HCT116 (cell line): Measurements from ENCODE around the gene PDLIM5. TPM values are rescaled to one million over a fixed set of nuclear protein-coding genes. Genes with fewer than 3 reads are reported as not detected.
A peak's percentile ranks its signal among the peaks of the same experiment; 100 is the strongest.

Source experiments
- ATAC-seq: fragments of 200-7000 bp; cut with Tn5 transposase; 2 replicates; pipeline ENCODE4 v1.9.1; 2020; ENCODE audit warnings: mild to moderate bottlenecking, moderate library complexity
- BruUV-seq: library from RNA; stranded (reverse); fragments of 400-500 nt; replicated peaks from 2 replicates; lab custom pipeline; 2021; lab: Mats Ljungman, UMichigan
- CTCF ChIA-PET: fragments of 300-600 bp; sonication (Branson Sonifier 250); formaldehyde crosslinking; loops from one replicate; lab custom pipeline; 2021; ENCODE audit warnings: antibody characterized with exemption; lab: Charles Lee
- POLR2A ChIA-PET: fragments of 300-600, 350-600 bp; sonication (Branson Sonifier 250); formaldehyde crosslinking; loops from one replicate; lab custom pipeline; 2021; ENCODE audit warnings: antibody characterized with exemption; lab: Charles Lee
- RAD21 ChIA-PET, 2 experiments: fragments of 300-600 bp; sonication (Branson Sonifier 250); formaldehyde crosslinking; loops; one replicate each; lab custom pipeline; 2023; ENCODE audit warnings: low total read pairs in 2 of 2; ENCODE audit not compliant: uncharacterized antibody in 2 of 2, unreplicated experiment in 2 of 2, low non-redundant PET in 1 of 2; lab: Charles Lee
- DNase-seq: peaks from one replicate; pipeline ENCODE4 v3.0.0-alpha.2; 2010; ENCODE audit warnings: low read depth, low spot score
- H2AFZ ChIP-seq: fragments of 200-600 bp; shearing (Covaris generic), sonication (generic); 2 replicates; pipeline ENCODE4 v1.6.1; 2017; ENCODE audit warnings: low read depth, mixed run types, mixed read lengths, antibody characterized with exemption, low read length; ENCODE audit not compliant: poor library complexity, severe bottlenecking
- H3K27ac ChIP-seq: 2 replicates; pipeline ENCODE4 v1.5.1; 2012; ENCODE audit warnings: low read depth, low read length
- H3K27me3 ChIP-seq: fragments of 200-600 bp; sonication (generic); 2 replicates; pipeline ENCODE4 v1.6.1; 2016; ENCODE audit warnings: mixed run types, low read length, mixed read lengths; ENCODE audit not compliant: insufficient read depth
- H3K36me3 ChIP-seq, 2 experiments: fragments of 200-500 bp in 1 of 2; fragments of 200-600 bp in 1 of 2; sonication (Bioruptor generic) in 1 of 2; sonication (generic) in 1 of 2; 2 replicates each; pipeline versions ENCODE4 v1.5.1 to v1.6.1; 2014 to 2016; ENCODE audit warnings: low read length in 2 of 2, inconsistent platforms in 1 of 2, mixed read lengths in 1 of 2, mixed run types in 1 of 2; ENCODE audit not compliant: insufficient read depth in 2 of 2, control insufficient read depth in 1 of 2
- H3K4me1 ChIP-seq, 2 experiments: fragments of 200-600 bp in 1 of 2; sonication (generic) in 1 of 2; 2 replicates each; pipeline versions ENCODE4 v1.5.1 to v1.6.1; 2012 to 2017; ENCODE audit warnings: low read length in 2 of 2, inconsistent platforms in 1 of 2, mild to moderate bottlenecking in 1 of 2, mixed read lengths in 1 of 2, mixed run types in 1 of 2, moderate library complexity in 1 of 2; ENCODE audit not compliant: insufficient read depth in 2 of 2, control insufficient read depth in 1 of 2
- H3K4me2 ChIP-seq: fragments of 200-600 bp; sonication (generic); 2 replicates; pipeline ENCODE4 v1.6.1; 2017; ENCODE audit warnings: mixed run types, low read length, mixed read lengths
- H3K4me3 ChIP-seq, 2 experiments: fragments of 200-600 bp in 1 of 2; sonication (generic) in 1 of 2; replicated peaks in 1 of 2; 2 replicates each; pipeline ENCODE4 v1.5.1; 2011 to 2016; ENCODE audit warnings: low read length in 2 of 2, control low read depth in 1 of 2, low read depth in 1 of 2, mild to moderate bottlenecking in 1 of 2, mixed read lengths in 1 of 2, mixed run types in 1 of 2
- H3K79me2 ChIP-seq: fragments of 200-600 bp; sonication (generic); 2 replicates; pipeline ENCODE4 v1.6.1; 2017; ENCODE audit warnings: mild to moderate bottlenecking, mixed run types, low read length, moderate library complexity, mixed read lengths; ENCODE audit not compliant: insufficient read depth
- H3K9ac ChIP-seq: fragments of 200-600 bp; sonication (generic); 2 replicates; pipeline ENCODE4 v1.6.1; 2016; ENCODE audit warnings: low read length, mixed read lengths
- H3K9me2 ChIP-seq: fragments of 200-600 bp; sonication (generic), shearing (Covaris generic); 2 replicates; pipeline ENCODE4 v1.6.1; 2017; ENCODE audit warnings: mixed run types, mild to moderate bottlenecking, moderate library complexity; ENCODE audit not compliant: insufficient read depth
- H3K9me3 ChIP-seq, 2 experiments: fragments of 200-500 bp in 1 of 2; fragments of 200-600 bp in 1 of 2; sonication (Bioruptor generic) in 1 of 2; sonication (generic) in 1 of 2; 2 replicates each; pipeline ENCODE4 v1.6.1; 2014 to 2017; ENCODE audit warnings: low read length in 2 of 2, mixed read lengths in 2 of 2, inconsistent platforms in 1 of 2, low read depth in 1 of 2, mild to moderate bottlenecking in 1 of 2, mixed run types in 1 of 2, moderate library complexity in 1 of 2; ENCODE audit not compliant: control insufficient read depth in 1 of 2, insufficient read depth in 1 of 2
- H4K20me1 ChIP-seq: fragments of 200-600 bp; sonication (generic), shearing (Covaris generic); 2 replicates; pipeline ENCODE4 v1.6.1; 2017; ENCODE audit warnings: mixed run types, mild to moderate bottlenecking, moderate library complexity; ENCODE audit not compliant: insufficient read depth
- ATF3 ChIP-seq: IDR thresholded peaks from 2 replicates; pipeline ENCODE4 v1.6.1; 2012
- CBX3 ChIP-seq: IDR thresholded peaks from 2 replicates; pipeline ENCODE4 v1.6.1; 2012; ENCODE audit warnings: low read depth
- CTCF ChIP-seq, 3 experiments: fragments of 200-600 bp in 1 of 3; sonication (generic) in 1 of 3; IDR thresholded peaks in 2 of 3; conservative IDR thresholded peaks in 1 of 3; 2 replicates each; pipeline ENCODE4 v1.5.1; 2012 to 2017; ENCODE audit warnings: low read depth in 2 of 3, low read length in 2 of 3, antibody characterized with exemption in 1 of 3, borderline replicate concordance in 1 of 3, control low read depth in 1 of 3, mild to moderate bottlenecking in 1 of 3, mixed read lengths in 1 of 3, mixed run types in 1 of 3, moderate library complexity in 1 of 3; ENCODE audit not compliant: insufficient read depth in 1 of 3
- EGR1 ChIP-seq: IDR thresholded peaks from 2 replicates; pipeline ENCODE4 v1.6.1; 2012; ENCODE audit warnings: low read depth
- EZH2phosphoT487 ChIP-seq: fragments of 200-600 bp; IDR thresholded peaks from 2 replicates; pipeline ENCODE4 v1.6.1; 2018; ENCODE audit warnings: antibody characterized with exemption, borderline replicate concordance
- FOSL1 ChIP-seq: IDR thresholded peaks from 2 replicates; pipeline ENCODE4 v1.6.1; 2012; ENCODE audit warnings: low read depth
- JUND ChIP-seq: IDR thresholded peaks from 2 replicates; pipeline ENCODE4 v1.6.1; 2012
- POLR2AphosphoS5 ChIP-seq: IDR thresholded peaks from 2 replicates; pipeline ENCODE4 v1.6.1; 2011; ENCODE audit warnings: mild to moderate bottlenecking, low read depth, low read length, moderate library complexity
- SIN3A ChIP-seq: IDR thresholded peaks from 2 replicates; pipeline ENCODE4 v1.6.1; 2012; ENCODE audit warnings: low read depth
- SP1 ChIP-seq: IDR thresholded peaks from 2 replicates; pipeline ENCODE4 v1.6.1; 2012; ENCODE audit warnings: low read depth
- SRF ChIP-seq: IDR thresholded peaks from 2 replicates; pipeline ENCODE4 v1.6.1; 2012; ENCODE audit warnings: low read depth
- TCF7L2 ChIP-seq: IDR thresholded peaks from 2 replicates; pipeline ENCODE4 v1.7.0; 2011; ENCODE audit warnings: borderline replicate concordance, inconsistent platforms; ENCODE audit not compliant: insufficient read depth, insufficient read length; ENCODE audit errors: extremely low read depth
- YY1 ChIP-seq: IDR thresholded peaks from 2 replicates; pipeline ENCODE4 v1.6.1; 2011; ENCODE audit warnings: low read length, low read depth, moderate library complexity, mild to moderate bottlenecking; ENCODE audit not compliant: insufficient replicate concordance; ENCODE audit errors: extremely low read depth
- ZNF274 ChIP-seq: fragments of 200-500 bp; sonication (Bioruptor generic); IDR thresholded peaks from 2 replicates; pipeline ENCODE4 v1.6.1; 2014; ENCODE audit warnings: mild to moderate bottlenecking, low read depth, low read length, inconsistent platforms
- intact Hi-C: fragments of 100-400 bp; cut with micrococcal nuclease; formaldehyde crosslinking; loops from 2 replicates; pipeline ENCODE4 v1.10.0; 2022
- total RNA-seq: library from RNA; stranded (reverse); gene quantifications from one replicate; pipeline ENCODE4 v1.2.1, GENCODE V29; 2021; ENCODE audit not compliant: unreplicated experiment
- TF ChIP-seq, protein P1 (sequence below): IDR thresholded peaks from 2 replicates; pipeline ENCODE4 v1.6.1; 2011; ENCODE audit warnings: mild to moderate bottlenecking, low read length, moderate library complexity; ENCODE audit not compliant: insufficient replicate concordance; ENCODE audit errors: extremely low read depth

PDLIM5 gene
- total RNA-seq, 1 experiment from 2014 or later = 130 TPM

- no peak for TF ChIP-seq POLR2AphosphoS5
- no peak for TF ChIP-seq CTCF (IDR thresholded peaks at IDR 0.05 in 2 of 3, conservative IDR thresholded peaks at IDR 0.05 in 1 of 3; ENCODE audit: borderline replicate concordance in 1 of 3, insufficient read depth in 1 of 3, low read depth in 2 of 3, low read length in 2 of 3)
- TF ChIP-seq ATF3 = no peak
- no peak for TF ChIP-seq TCF7L2
- no peak for TF ChIP-seq CBX3
- ChIA-PET RAD21 (no interaction called here), POLR2A (no interaction called here), CTCF (no interaction called here)
- no peak overlapping the region for H3K9ac ChIP-seq
- intact Hi-C loops = no loop called here
- no peaks in the 10 kb centered on the region for H3K9me2 ChIP-seq
- DNase-seq (no peak), ATAC-seq (no peak)
- H3K27me3 ChIP-seq = no peaks in the 10 kb centered on the region
- no peaks in the 10 kb centered on the region for H4K20me1 ChIP-seq
- no peaks in the 10 kb centered on the region for H3K36me3 ChIP-seq
- no peak overlapping the region for H3K4me3 ChIP-seq
- BruUV-seq = no TSS peak
- peaks cover 4 to 8% of the 10 kb centered on the region in 2 experiments; a peak in 3 of 4 replicates for H3K4me1 ChIP-seq
- no peaks in the 10 kb centered on the region for H3K79me2 ChIP-seq
- no peaks in the 10 kb centered on the region for H3K9me3 ChIP-seq
- no peak overlapping the region for H2AFZ ChIP-seq
- H3K4me2 ChIP-seq = no peak overlapping the region
- H3K27ac ChIP-seq = no peak overlapping the region
Observed at GRCh38 chr4:94598758-94599157, 147.0 kb downstream of the PDLIM5 start.

- no peak overlapping the region for H3K4me3 ChIP-seq
- ATAC-seq = peak; percentile 44; the same call in 1 of the 2 replicates
- H3K9ac ChIP-seq = no peak overlapping the region
- no peak overlapping the region for H3K27ac ChIP-seq
- H3K79me2 ChIP-seq = no peaks in the 10 kb centered on the region
- peaks cover 4 to 8% of the 10 kb centered on the region in 2 experiments; a peak in 2 of 4 replicates for H3K4me1 ChIP-seq
- H3K27me3 ChIP-seq = no peaks in the 10 kb centered on the region
- no peaks in the 10 kb centered on the region for H4K20me1 ChIP-seq
- no peaks in the 10 kb centered on the region for H3K9me3 ChIP-seq
- ChIA-PET RAD21 (no interaction called here), CTCF (interaction anchor here (1.1 kb wide), 1 partner anchor 196 kb away, joined by 3 read pairs; no protein-coding TSS in a partner anchor), POLR2A (no interaction called here)
- no peaks in the 10 kb centered on the region for H3K9me2 ChIP-seq
- no peak overlapping the region for H3K4me2 ChIP-seq
- no TSS peak for BruUV-seq
- no peaks in the 10 kb centered on the region for H3K36me3 ChIP-seq
- no peak for DNase-seq
- intact Hi-C loops = no loop called here
- no peak overlapping the region for H2AFZ ChIP-seq
- no peak for TF ChIP-seq SRF
- TF ChIP-seq EZH2phosphoT487 = no peak
- TF ChIP-seq JUND = no peak
- TF ChIP-seq ZNF274 = no peak
- no peak for TF ChIP-seq YY1
- no peak for TF ChIP-seq POLR2AphosphoS5
- peak; percentile 34; the same call in 1 of the 2 replicates for TF ChIP-seq FOSL1
- TF ChIP-seq EGR1 = no peak
- TF ChIP-seq TCF7L2 = no peak
- no peak for TF ChIP-seq SIN3A
- TF ChIP-seq, protein P1, sequence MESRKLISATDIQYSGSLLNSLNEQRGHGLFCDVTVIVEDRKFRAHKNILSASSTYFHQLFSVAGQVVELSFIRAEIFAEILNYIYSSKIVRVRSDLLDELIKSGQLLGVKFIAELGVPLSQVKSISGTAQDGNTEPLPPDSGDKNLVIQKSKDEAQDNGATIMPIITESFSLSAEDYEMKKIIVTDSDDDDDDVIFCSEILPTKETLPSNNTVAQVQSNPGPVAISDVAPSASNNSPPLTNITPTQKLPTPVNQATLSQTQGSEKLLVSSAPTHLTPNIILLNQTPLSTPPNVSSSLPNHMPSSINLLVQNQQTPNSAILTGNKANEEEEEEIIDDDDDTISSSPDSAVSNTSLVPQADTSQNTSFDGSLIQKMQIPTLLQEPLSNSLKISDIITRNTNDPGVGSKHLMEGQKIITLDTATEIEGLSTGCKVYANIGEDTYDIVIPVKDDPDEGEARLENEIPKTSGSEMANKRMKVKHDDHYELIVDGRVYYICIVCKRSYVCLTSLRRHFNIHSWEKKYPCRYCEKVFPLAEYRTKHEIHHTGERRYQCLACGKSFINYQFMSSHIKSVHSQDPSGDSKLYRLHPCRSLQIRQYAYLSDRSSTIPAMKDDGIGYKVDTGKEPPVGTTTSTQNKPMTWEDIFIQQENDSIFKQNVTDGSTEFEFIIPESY = no peak
- TF ChIP-seq SP1 = no peak
- no peak for TF ChIP-seq CBX3
Observed at GRCh38 chr4:94603170-94603747, 151.5 kb downstream of the PDLIM5 start.
